Epithelial cell of esophagus (primary cell): ENCODE data around the gene OR2T11.

Experiments
- DNase-seq: peaks from one replicate; pipeline ENCODE4 v3.0.0; 2010; ENCODE audit warnings: low read depth
- H3K4me3 ChIP-seq: 2 replicates; pipeline ENCODE4 v1.5.1; 2011; ENCODE audit warnings: mild to moderate bottlenecking, low read length, control low read depth
- TF ChIP-seq, protein P1 (sequence below): IDR thresholded peaks from 2 replicates; pipeline ENCODE4 v1.5.1; 2011; ENCODE audit warnings: low read depth, mild to moderate bottlenecking, low read length, control low read depth, inconsistent platforms; ENCODE audit not compliant: insufficient read depth; ENCODE audit errors: missing control alignments

Gene OR2T11

DNA sequence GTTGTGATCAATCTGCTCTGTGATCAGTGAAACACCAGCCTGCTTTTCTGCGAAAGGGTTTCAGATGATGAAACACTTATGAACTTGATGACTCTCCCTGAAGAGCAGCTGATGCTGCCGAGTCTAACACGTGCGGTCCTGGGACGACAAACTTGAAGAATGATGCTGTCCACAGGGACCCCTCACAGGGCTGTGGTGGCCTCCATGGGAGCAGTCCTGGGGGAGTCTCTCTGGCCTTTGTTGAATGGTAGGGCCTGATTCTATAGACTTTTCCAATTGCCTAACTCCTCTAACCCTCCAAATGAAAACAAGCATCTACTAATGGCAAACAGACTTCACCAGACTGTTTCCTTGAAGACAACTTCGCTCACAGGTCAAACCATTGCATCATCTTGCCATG lies 37.3 kb downstream of the OR2T11 start, which contains the start of gene OR2T10:
Gene OR2T10, minus strand, starts transcription at position 112 of the 400 bp plus-strand sequence. CDS start 3,932 bp downstream, outside the sequence.
- DNase-seq, result no peak
- no peak within 1 kb of the TSS for H3K4me3 ChIP-seq
- TF ChIP-seq, protein P1, sequence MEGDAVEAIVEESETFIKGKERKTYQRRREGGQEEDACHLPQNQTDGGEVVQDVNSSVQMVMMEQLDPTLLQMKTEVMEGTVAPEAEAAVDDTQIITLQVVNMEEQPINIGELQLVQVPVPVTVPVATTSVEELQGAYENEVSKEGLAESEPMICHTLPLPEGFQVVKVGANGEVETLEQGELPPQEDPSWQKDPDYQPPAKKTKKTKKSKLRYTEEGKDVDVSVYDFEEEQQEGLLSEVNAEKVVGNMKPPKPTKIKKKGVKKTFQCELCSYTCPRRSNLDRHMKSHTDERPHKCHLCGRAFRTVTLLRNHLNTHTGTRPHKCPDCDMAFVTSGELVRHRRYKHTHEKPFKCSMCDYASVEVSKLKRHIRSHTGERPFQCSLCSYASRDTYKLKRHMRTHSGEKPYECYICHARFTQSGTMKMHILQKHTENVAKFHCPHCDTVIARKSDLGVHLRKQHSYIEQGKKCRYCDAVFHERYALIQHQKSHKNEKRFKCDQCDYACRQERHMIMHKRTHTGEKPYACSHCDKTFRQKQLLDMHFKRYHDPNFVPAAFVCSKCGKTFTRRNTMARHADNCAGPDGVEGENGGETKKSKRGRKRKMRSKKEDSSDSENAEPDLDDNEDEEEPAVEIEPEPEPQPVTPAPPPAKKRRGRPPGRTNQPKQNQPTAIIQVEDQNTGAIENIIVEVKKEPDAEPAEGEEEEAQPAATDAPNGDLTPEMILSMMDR, result no peak

DNA sequence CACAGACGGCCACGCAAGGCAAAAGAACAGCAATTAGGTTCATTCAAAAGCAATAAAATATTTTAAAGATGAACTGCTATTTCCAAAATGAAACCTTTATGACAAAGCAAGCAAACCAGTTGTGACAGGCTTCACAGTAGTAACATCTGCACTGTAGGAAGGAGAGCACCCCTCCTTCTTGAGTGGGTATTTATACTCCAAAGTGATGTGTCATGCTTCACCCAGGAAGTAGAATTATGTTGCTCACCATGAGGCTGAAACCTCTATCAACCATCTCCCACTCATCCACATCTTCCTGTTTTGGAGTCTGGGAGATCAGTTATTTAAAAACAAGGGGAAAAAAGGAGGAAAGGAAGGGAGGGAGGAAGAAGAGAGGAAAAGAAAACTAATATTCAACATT lies 38.3 kb downstream of the OR2T11 start:
- H3K4me3 ChIP-seq, result no peak overlapping the region
- TF ChIP-seq, protein P1, result no peak

DNA sequence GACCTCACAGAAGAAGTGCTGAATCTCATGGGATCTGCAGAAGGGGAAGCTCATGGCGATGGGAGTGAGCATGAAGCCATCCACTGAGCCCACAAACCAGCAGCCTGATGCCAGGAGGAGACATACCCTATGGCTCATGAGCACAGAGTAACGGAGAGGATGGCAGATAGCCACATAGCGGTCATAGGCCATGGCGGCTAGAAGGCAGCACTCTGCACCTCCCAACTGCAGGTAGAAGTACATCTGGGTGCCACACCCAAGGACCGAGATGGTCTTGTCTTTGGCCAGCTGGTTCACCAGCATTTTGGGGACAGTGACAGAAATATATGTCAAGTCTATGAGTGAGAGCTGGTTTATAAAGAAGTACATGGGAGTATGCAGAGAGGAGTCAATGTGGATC lies 41.7 kb downstream of the OR2T11 start:
- TF ChIP-seq, protein P1, result no peak
- no peak overlapping the region for H3K4me3 ChIP-seq

More for the DNA sequence above, 38.3 kb downstream of the OR2T11 start:
- DNase-seq, result no peak

DNA sequence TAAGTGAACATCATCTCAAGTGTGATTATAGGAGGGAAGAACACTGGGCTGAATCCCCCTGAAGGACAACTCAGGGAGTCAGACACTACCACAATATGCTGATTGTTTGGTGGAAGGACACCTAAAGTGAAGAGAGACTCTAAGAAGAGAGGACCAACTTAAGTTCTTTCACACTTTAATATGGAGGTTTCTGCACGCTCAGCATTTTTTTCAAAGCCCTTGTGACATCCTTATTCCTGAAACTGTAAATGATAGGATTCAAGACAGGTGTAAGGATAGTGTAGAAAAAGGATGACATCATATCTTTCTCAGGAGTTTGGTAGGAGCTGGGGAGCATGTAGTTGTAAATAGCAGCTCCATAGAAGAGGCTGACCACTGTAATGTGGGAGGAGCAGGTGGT lies 42.2 kb downstream of the OR2T11 start:
- no peak for DNase-seq
- H3K4me3 ChIP-seq, result no peak overlapping the region
- TF ChIP-seq, protein P1, result no peak

More for the DNA sequence above, 41.7 kb downstream of the OR2T11 start:
- DNase-seq, result no peak

DNA sequence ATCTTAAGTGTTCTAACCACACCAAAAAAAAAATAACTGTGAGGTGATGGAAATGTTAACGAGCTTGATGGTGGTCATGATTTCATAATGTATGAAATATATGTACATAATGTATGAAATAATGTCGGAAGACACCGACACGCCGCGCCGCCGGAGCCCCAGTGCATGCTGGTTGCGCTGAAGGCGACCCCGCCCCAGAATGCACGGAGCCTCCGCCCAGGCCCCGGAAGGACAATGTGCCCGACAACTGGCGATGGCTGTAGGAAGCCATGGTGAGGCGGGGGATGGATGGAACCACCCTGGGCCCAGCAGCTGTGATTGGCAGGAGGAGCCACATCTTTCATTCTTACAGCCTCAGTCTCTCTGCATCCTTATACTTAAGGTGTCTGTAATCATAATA lies 44.8 kb downstream of the OR2T11 start:
- TF ChIP-seq, protein P1, result no peak
- no peak overlapping the region for H3K4me3 ChIP-seq
- DNase-seq, result no peak

DNA sequence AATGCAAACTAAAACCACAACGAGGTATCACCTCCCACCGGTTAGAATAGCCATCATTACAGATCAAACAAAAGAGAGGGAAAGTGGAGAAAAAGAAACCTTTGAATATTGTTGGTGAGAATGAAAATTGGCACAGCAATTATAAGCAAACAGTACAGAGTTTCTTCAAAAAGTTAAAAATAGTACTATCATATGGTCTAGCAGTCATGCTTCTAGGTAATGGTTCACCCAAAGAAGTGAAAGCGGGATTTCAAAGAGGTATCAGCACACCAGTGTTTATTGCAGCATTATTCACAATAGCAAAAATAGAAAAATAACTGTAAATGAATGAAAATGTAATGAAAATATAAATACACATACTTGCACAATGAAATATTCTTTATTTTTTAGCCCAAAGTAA lies 45.6 kb downstream of the OR2T11 start:
- no peak overlapping the region for H3K4me3 ChIP-seq
- TF ChIP-seq, protein P1, result no peak
- DNase-seq, result no peak

DNA sequence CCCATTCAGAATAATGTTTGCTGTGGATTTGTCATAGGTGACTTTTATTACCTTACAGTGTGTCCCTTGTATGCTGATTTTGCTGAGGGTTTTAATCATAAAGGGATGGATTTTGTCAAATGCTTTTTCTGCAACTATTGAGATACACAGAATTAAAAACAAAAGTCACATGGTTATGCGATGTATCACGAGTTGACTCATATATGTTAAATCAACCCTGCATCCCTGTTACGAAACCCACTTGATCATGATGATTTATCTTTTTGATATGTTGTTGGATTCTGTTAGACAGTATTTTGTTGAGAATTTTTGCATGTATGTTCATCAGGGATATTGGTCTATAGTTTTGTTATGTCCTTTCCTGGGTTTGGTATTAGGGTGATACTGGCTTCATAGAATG lies 49.6 kb downstream of the OR2T11 start:
- peak; percentile 32 for DNase-seq
- H3K4me3 ChIP-seq, result no peak overlapping the region
- TF ChIP-seq, protein P1, result no peak
